Neural cell (in vitro differentiated cells): ENCODE results near the gene ALK. TPM values are rescaled to one million over a fixed set of nuclear protein-coding genes. Genes with fewer than 3 reads are reported as not detected.

Experiments
- H2AFZ ChIP-seq: fragments of 200-600, 300-800 bp; sonication (generic), shearing (Covaris generic); 2 replicates; pipeline ENCODE4 v1.6.0; 2014; ENCODE audit warnings: low read depth, mild to moderate bottlenecking, antibody characterized with exemption, low read length, moderate library complexity
- H3F3A ChIP-seq: fragments of 200-600 bp; shearing (Covaris generic); 2 replicates; pipeline ENCODE4 v1.6.1; 2016; ENCODE audit warnings: mild to moderate bottlenecking, moderate library complexity, mixed read lengths, antibody characterized with exemption, low read length; ENCODE audit not compliant: insufficient read depth, poor library complexity, severe bottlenecking
- H3K27ac ChIP-seq: fragments of 200-600, 300-800 bp; sonication (generic), shearing (Covaris generic); 2 replicates; pipeline ENCODE4 v1.5.1; 2014; ENCODE audit warnings: mild to moderate bottlenecking, low read length, moderate library complexity
- H3K27me3 ChIP-seq: fragments of 300-800, 200-600 bp; sonication (generic), shearing (Covaris generic); 2 replicates; pipeline ENCODE4 v1.6.0; 2014; ENCODE audit warnings: mild to moderate bottlenecking, low read depth, low read length, moderate library complexity; ENCODE audit not compliant: insufficient read depth
- H3K36me3 ChIP-seq: fragments of 300-800, 200-600 bp; sonication (generic), shearing (Covaris generic); 2 replicates; pipeline ENCODE4 v1.5.1; 2014; ENCODE audit warnings: mild to moderate bottlenecking, antibody characterized with exemption, low read length, moderate library complexity; ENCODE audit not compliant: insufficient read depth
- H3K4me2 ChIP-seq: fragments of 300-800, 200-600 bp; sonication (generic), shearing (Covaris generic); 2 replicates; pipeline ENCODE4 v1.6.0; 2014; ENCODE audit warnings: mild to moderate bottlenecking, low read length
- H3K4me3 ChIP-seq: fragments of 300-800, 200-600 bp; sonication (generic), shearing (Covaris generic); 2 replicates; pipeline ENCODE4 v1.5.1; 2014; ENCODE audit warnings: mild to moderate bottlenecking, low read length, moderate library complexity
- H3K79me2 ChIP-seq: fragments of 200-600 bp; shearing (Covaris generic); replicated peaks from 2 replicates; pipeline ENCODE4 v1.6.0; 2014; ENCODE audit warnings: mild to moderate bottlenecking, low read length, moderate library complexity; ENCODE audit not compliant: insufficient read depth
- H3K9ac ChIP-seq: fragments of 300-800, 200-600 bp; sonication (generic), shearing (Covaris generic); 2 replicates; pipeline ENCODE4 v1.6.1; 2016; ENCODE audit warnings: mild to moderate bottlenecking, low read length, mixed read lengths
- H3K9me2 ChIP-seq: fragments of 200-600 bp; shearing (Covaris generic); 2 replicates; pipeline ENCODE4 v1.6.1; 2016; ENCODE audit warnings: mild to moderate bottlenecking, low read length, mixed read lengths; ENCODE audit not compliant: insufficient read depth
- H3K9me3 ChIP-seq: fragments of 200-600, 300-800 bp; sonication (generic), shearing (Covaris generic); 2 replicates; pipeline ENCODE4 v1.6.1; 2016; ENCODE audit warnings: mild to moderate bottlenecking, mixed run types, low read length, moderate library complexity, mixed read lengths
- H4K20me1 ChIP-seq: fragments of 200-600 bp; shearing (Covaris generic); 2 replicates; pipeline ENCODE4 v1.6.1; 2016; ENCODE audit warnings: mild to moderate bottlenecking, mixed run types; ENCODE audit not compliant: insufficient read depth
- CTCF ChIP-seq: fragments of 450-650 bp; IDR thresholded peaks from 2 replicates; pipeline ENCODE4 v1.5.1; 2014; ENCODE audit warnings: antibody characterized with exemption, mild to moderate bottlenecking, moderate library complexity; ENCODE audit not compliant: poor library complexity, severe bottlenecking
- EP300 ChIP-seq: fragments of 450-650 bp; conservative IDR thresholded peaks from 2 replicates; pipeline ENCODE4 v1.6.1; 2014; ENCODE audit warnings: antibody characterized with exemption, mild to moderate bottlenecking, moderate library complexity; ENCODE audit not compliant: poor library complexity, severe bottlenecking
- EZH2 ChIP-seq: fragments of 200-600, 300-800 bp; shearing (Covaris generic), sonication (generic); IDR thresholded peaks from 2 replicates; pipeline ENCODE4 v1.6.1; 2014; ENCODE audit warnings: antibody characterized with exemption, low read length, borderline replicate concordance, mild to moderate bottlenecking; ENCODE audit not compliant: insufficient read depth, poor library complexity, severe bottlenecking
- MXI1 ChIP-seq: fragments of 450-650 bp; conservative IDR thresholded peaks from 2 replicates; pipeline ENCODE4 v1.6.1; 2014; ENCODE audit warnings: antibody characterized with exemption, mild to moderate bottlenecking; ENCODE audit not compliant: poor library complexity, severe bottlenecking
- POLR2AphosphoS5 ChIP-seq: IDR thresholded peaks from 2 replicates; pipeline ENCODE4 v1.6.1; 2012
- RAD21 ChIP-seq: fragments of 450-650 bp; conservative IDR thresholded peaks from 2 replicates; pipeline ENCODE4 v1.6.1; 2014; ENCODE audit warnings: antibody characterized with exemption, mild to moderate bottlenecking, moderate library complexity
- REST ChIP-seq: IDR thresholded peaks from 2 replicates; pipeline ENCODE4 v1.6.1; 2012; ENCODE audit warnings: borderline replicate concordance
- SMC3 ChIP-seq: fragments of 450-650 bp; conservative IDR thresholded peaks from 2 replicates; pipeline ENCODE4 v1.6.1; 2014; ENCODE audit warnings: antibody characterized with exemption, mild to moderate bottlenecking, moderate library complexity; ENCODE audit not compliant: poor library complexity
- TAF1 ChIP-seq: IDR thresholded peaks from 2 replicates; pipeline ENCODE4 v1.6.1; 2012; ENCODE audit warnings: low read depth
- polyA plus RNA-seq: library from polyadenylated mRNA; depleted of rRNA; stranded (reverse); fragments of >200 nt; gene quantifications from 2 replicates; pipeline ENCODE4 v1.2.3, GENCODE V29; 2014

Gene ALK
- polyA plus RNA-seq, 1 donor from 2014 or later, result 7.1 TPM

DNA sequence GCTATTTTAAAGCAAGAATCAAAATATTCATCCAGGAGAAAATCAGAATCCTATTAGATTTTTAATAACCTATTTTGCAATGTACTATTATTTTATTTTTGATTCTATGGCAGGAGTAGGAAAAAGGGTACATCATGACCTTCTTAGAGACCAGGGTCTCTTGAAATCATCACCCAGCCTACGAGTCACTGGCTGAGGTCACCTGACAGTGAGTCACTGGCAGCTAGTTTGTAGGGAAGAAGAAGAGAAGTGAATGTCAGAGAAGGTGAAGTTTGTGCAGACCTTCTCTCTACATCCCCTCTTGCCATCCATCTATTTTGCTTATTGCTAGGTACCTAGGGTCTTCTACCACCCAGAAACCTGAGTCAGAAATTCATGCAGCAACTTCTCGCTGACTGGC is 144.2 kb downstream of the ALK start:
- Histone ChIP-seq H3K9ac (no peak overlapping the region), H3K27me3 (no peaks in the 10 kb centered on the region), H2AFZ (no peak overlapping the region), H3K79me2 (no peaks in the 10 kb centered on the region), H3K36me3 (no peaks in the 10 kb centered on the region), H3K9me3 (no peaks in the 10 kb centered on the region), H3K27ac (no peak overlapping the region), H3K4me2 (no peak overlapping the region), H3K4me3 (no peak overlapping the region), H3K9me2 (no peaks in the 10 kb centered on the region), H3F3A (no peaks in the 10 kb centered on the region), H4K20me1 (no peaks in the 10 kb centered on the region)
- TF ChIP-seq POLR2AphosphoS5, result no peak
- TF ChIP-seq RAD21, result no peak
- no peak for TF ChIP-seq CTCF
- no peak for TF ChIP-seq MXI1
- TF ChIP-seq EZH2, result no peak
- no peak for TF ChIP-seq SMC3
- no peak for TF ChIP-seq EP300
- TF ChIP-seq REST, result no peak
- TF ChIP-seq TAF1, result no peak

GRCh38 chr2:29776406-29776805 is 145.0 kb downstream of the ALK start:
- H3K4me3 ChIP-seq, result no peak overlapping the region
- no peak for TF ChIP-seq CTCF
- TF ChIP-seq EP300, result no peak
- no peak for TF ChIP-seq EZH2
- TF ChIP-seq POLR2AphosphoS5, result no peak
- no peak for TF ChIP-seq REST
- TF ChIP-seq MXI1, result no peak
- no peak for TF ChIP-seq TAF1
- TF ChIP-seq SMC3, result no peak
- no peak for TF ChIP-seq RAD21
- H3K4me2 ChIP-seq, result no peak overlapping the region
- no peak overlapping the region for H3K9ac ChIP-seq
- no peaks in the 10 kb centered on the region for H3K79me2 ChIP-seq
- no peaks in the 10 kb centered on the region for H3K27me3 ChIP-seq
- H3K9me3 ChIP-seq, result no peaks in the 10 kb centered on the region
- H2AFZ ChIP-seq, result no peak overlapping the region
- no peaks in the 10 kb centered on the region for H3K9me2 ChIP-seq
- no peak overlapping the region for H3K27ac ChIP-seq
- no peaks in the 10 kb centered on the region for H4K20me1 ChIP-seq
- no peaks in the 10 kb centered on the region for H3F3A ChIP-seq
- H3K36me3 ChIP-seq, result no peaks in the 10 kb centered on the region
